ENCODE results near the gene NDUFA11. TPM values are rescaled to one million over a fixed set of nuclear protein-coding genes. Genes with fewer than 3 reads are reported as not detected.
A peak's percentile ranks its signal among the peaks of the same experiment; 100 is the strongest.

The NDUFA11 gene
- 100 to 1,000 TPM; 503 to 537 TPM for total RNA-seq
- long read RNA-seq, transcript NDUFA11-201 (4 exons, 539 nt), result major isoform, 54 of 73 reads
- long read RNA-seq, partial matches to known transcripts, result 7 of 73 reads
- long read RNA-seq, other reads (novel, unspliced or antisense), result 10 of 73 reads

DNA sequence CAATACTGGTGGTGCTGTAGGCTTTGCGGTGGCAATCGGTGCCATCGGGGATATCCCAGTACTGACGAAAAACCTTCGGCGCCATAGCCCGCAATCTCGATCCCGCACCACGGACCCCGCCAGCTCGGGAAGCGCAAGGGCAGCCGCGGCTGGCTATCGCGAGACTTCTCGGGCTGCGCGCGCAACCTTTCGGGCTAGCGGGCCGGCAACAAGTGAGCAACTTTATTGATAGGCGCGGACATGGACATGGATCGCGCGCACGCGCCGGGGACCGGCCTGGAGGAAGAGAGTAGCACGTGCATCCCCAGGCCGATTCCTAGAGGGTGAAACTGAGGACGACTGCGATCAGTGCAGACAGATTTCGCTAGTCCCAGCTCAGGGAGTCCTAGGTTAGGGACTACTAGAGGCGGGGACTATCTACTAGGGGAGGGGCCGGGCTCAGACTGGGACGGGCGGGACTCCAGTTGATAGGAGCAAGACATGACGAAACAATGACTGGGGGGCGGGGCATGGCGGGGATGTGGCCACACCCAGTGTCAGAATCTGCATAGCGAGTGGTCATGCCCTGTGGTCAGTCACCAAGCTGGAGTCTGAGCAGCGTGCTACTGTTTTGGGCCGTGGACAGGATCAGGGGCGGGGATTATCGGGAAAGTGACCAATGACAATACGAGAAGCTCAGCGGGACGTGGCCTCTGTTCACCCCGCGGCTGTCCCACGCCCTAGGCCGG, at the start of gene NDUFA11:
Gene NDUFA11 (minus strand): TSS at position 167 of the 728 bp plus-strand sequence. CDS start 82 bp downstream, at position 85.
- intact Hi-C loops (cut with DNase I), result no loop called here
- ATAC-seq (peak; percentile 75 to 84), DNase-seq (peak; percentile 99)

DNA sequence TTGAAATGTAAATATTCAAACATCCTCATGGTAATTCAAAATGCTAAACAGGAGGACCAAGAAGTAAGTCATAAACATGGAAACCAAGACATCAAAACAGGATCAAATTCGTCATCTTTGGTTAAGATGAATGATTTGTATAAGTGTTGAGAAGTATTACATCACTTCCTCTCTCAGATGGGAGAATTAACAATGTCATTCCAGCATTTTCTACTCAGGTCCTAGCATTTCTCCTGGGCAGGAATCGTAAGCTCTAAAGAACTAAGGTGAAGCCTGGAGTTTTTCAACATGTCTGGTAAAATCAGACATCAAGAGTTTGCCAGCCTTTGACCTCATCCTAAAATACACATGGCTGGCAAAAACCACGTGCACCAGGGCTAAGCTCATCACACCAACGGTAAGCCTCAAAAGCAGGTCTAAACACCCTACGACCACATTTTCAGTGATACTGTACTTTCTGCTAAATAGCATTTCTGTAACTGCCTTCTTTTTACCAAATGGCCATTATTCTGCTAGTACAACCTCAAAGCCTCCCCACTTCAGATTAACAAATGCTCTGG, 49.5 kb upstream of the NDUFA11 start:
- intact Hi-C loops (cut with DNase I), result loop anchor here in 1 of 2 donors (5.0 kb wide), 1 partner anchor 41 kb away; the partner anchor contains the start of gene CAPS
- ATAC-seq (no peak), DNase-seq (no peak)

DNA sequence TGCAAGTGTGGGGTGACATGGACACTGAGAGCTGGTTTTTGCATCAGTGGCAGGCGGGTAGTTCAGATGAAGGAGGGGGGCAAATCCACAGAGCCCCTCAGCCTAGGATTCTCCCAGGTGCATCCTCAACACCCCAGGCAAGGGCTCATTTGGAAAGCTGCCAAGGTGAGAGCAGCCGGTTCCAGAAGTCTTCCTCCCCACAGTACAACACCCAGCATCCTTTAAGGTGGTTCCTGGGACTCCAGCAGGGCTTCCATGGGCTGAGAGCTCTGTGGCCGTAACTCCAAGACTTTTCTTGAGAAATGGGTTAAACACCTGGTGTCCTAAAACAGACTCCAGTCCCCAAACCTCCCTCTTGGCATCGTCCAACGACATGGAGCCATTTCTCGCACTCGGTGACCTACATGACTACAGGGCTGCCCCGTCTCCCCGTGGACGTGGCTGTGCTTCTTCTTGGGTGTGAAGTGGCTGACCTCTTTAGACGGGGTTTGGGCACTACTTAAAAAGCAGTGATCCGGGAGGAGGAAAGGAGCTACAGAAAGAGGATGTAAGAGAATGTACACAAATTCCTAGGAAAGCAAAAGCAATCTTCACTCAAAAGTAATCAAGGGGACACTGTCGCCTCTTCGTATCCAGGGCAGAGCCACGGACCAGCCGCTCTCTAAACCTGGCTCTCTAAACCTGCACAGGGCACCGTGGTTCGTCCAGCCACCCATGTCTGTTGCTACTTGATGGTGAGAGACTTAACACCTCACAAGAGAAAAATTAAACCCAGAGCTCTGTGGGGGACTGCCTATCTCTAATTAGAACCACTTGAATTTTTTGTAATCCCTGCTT, 48.8 kb upstream of the NDUFA11 start:
- DNase-seq (no peak), ATAC-seq (no peak)
- intact Hi-C loops (cut with DNase I), result loop anchor here in 1 of 2 donors (5.0 kb wide), 1 partner anchor 40 kb away; the partner anchor contains the start of gene CAPS

DNA sequence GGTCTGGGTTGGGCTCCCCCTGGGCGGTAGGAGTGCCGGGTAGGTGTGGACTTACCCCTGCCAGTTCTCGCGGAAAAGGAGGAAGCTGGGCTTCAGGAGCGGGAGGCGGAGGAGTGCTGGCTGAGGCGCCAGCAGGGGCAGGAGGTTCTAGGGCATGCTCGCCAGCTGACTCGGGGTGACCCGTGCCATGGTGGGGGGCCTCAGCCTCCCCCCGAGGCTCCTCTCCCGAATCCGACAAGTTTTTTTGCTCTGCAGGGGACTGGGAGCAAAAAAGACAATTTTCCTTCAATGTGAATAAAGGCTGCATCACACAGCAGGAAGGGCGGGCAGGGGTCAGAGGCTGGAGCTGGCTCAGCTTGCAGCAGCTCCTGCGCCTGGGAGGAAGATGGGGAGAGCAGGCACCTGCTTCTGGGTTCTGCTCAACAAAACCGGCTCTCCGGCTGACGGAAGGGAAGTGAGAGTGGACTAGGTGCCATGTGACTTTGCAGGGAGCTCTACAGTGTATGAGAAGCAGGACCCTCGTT, 47.8 kb upstream of the NDUFA11 start:
- peak; percentile 36 for DNase-seq
- intact Hi-C loops (cut with DNase I), result loop anchor here in 1 of 2 donors (5.0 kb wide), 1 partner anchor 39 kb away; the partner anchor contains the start of gene CAPS
- ATAC-seq, result peak in 1 of 2 donors; percentile 25

DNA sequence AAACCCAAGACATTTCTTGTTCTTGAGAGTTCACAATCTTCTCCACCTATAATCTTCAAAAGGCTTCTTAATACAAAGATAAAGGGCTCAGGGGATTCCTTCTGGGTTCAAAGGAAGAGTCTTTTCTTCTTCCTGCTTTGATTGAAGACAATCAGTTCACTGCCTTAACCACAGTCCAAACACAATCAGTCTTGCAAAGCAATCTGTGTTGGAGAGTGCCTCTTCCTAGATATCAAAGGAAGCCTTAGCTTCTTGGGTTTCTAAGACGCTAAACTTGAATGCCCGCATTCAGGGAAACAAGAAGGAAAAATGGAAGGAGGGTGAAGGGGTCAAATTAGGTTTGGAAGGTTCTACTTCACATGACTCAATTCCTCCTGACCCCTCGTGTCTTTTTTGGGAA, 47.2 kb upstream of the NDUFA11 start:
- ATAC-seq, result no peak
- intact Hi-C loops (cut with DNase I), result loop anchor here in 1 of 2 donors (5.0 kb wide), 1 partner anchor 38 kb away; the partner anchor contains the start of gene CAPS

DNA sequence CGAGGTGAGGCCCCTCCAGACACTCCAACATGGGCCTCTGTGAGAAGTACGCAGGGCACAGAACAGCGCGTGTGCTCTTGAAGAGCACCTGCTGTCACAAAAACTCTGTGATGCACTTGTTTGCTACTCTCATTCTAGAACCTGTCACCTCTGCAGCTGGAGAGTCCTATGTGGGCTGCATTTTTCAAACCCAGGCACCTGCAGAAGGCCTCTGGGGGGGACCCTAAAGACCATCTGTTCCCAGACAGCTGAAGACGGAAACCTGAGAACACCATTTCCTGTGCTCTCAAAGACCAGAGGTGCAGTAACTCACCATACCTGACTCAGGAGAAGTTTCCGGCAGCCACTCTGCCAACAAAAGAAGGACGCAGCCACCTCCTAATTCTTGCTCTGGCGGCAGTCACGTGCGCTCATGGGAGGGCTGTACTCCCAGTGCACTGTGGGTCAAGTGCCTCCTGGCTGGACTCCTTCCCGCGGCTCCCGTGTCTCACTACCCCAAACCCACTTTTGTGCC, 46.3 kb upstream of the NDUFA11 start:
- ATAC-seq, result peak in 1 of 2 donors; percentile 8
- intact Hi-C loops (cut with DNase I), result loop anchor here in 1 of 2 donors (5.0 kb wide), 1 partner anchor 38 kb away; the partner anchor contains the start of gene CAPS
- DNase-seq, result peak; percentile 38

More for the DNA sequence above, 47.2 kb upstream of the NDUFA11 start:
- no peak for DNase-seq

DNA sequence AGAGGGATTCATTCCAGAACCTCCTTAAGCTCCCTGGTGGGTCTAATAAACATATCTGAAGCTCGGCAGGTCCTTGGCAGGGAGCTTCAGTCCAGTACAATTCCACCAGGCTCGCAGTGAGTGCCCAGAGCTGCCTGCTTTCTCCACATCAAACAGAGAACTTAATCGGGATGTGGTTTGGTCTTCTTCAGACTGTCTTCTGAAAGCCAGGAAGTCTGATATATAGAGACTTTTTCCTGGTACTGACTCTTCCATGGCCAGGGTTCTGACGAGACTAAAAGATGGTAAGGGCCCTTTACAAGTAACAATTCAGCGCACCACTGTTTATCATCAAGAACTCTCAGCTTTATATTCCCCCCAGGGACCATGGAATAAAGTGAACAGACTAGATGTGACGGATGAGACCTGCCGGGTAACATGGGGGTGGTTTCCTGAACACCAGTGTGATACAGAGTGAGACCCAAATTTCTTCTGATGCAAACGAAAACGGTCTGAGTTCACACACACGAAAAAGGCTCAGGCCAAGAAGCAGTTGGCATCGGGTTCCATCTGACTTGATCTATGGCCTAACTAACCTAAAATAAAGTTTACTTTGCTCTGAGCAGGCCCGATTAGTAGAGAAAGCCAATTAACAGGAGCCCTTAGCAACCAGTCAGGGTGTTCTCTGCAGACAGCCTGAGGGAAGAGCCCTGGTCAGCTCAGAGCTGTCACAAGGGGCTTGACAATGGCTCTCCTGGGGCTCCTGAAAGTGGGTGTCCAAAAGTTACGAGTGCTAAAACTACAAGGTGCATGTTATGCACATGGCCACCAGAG, 45.4 kb upstream of the NDUFA11 start:
- intact Hi-C loops (cut with DNase I), result no loop called here
- ATAC-seq, result no peak
- DNase-seq, result no peak

DNA sequence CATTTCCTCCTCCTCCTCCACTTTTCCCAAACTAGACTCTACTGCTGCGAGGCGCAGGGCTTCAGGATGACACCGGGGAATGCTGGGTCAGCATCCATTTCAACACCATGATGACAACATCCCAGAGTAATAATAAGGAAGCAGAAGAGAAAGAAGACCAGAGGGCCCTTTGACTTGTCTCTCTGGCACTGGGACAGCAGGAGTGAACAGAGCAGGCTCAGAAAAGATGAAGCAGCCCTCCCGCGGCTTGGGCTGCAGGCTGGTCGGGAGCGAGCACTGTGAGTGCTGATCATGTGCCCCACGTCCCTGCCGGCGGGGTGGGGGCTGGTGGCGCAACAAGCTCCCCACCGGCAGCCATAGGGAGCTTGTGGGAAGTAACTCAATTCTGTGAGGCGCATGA, 43.8 kb upstream of the NDUFA11 start:
- intact Hi-C loops (cut with DNase I), result no loop called here
- ATAC-seq (peak; percentile 60 to 71), DNase-seq (peak; percentile 75)

DNA sequence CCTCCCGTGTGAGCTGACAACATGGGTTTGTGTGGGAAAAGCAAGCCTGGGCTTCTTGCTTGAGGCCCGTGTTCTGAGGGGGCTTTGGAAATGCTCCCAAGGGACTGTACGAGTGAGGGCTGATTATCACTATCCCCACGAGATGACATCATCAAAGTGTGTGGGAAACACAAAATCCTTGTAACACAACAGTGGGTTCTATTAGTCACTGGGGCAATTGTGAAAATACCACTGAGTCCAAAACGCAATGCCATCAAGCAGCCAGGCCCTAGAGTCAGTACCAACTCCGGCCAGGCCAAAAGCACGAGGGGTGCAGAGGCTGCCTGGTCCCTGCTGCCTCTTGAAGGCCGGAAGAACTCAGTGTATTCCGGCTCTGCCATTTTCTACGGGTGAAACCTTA, 40.0 kb upstream of the NDUFA11 start:
- ATAC-seq (no peak), DNase-seq (no peak)
- intact Hi-C loops (cut with DNase I), result no loop called here

DNA sequence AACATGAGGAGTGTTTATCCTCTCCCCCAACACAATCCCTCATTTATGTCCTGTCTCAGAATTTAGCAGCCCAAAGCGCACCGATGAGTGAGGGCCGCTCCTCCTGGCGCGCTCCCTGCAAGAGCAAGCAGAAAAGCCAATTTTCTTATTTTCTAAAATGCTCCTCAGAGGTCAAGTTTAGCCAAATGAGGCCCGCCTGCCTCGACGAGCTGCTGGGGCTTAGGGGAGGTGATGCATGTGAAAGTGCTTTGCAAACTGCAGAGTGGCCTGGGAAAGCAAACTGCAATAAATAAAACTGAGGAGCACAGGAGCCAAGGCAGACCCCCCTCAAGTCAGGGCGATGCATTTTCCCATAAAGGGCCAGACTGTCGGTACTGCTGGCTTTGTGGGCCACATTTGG, 39.5 kb upstream of the NDUFA11 start:
- ATAC-seq (no peak), DNase-seq (no peak)
- intact Hi-C loops (cut with DNase I), result no loop called here

DNA sequence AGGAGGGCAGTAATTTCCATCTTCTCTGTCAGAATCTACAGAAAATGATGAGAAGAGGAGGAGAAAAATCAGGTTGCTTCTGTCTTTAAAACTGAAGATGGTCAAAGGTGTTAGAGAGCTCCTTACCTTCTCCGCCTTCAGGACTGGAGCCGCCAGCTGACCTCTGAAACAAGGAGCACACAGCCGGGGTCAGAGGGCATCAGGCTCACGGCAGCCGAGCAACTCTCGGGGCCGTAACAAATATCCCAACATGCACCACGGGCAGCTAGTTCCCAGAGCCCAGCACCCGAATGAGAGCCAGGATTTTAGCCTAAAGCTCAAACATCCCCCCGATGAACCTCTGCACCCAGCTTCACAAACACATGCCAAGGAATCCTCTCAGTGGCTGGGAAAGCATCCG, 38.1 kb upstream of the NDUFA11 start:
- ATAC-seq (no peak), DNase-seq (no peak)
- intact Hi-C loops (cut with DNase I), result no loop called here

DNA sequence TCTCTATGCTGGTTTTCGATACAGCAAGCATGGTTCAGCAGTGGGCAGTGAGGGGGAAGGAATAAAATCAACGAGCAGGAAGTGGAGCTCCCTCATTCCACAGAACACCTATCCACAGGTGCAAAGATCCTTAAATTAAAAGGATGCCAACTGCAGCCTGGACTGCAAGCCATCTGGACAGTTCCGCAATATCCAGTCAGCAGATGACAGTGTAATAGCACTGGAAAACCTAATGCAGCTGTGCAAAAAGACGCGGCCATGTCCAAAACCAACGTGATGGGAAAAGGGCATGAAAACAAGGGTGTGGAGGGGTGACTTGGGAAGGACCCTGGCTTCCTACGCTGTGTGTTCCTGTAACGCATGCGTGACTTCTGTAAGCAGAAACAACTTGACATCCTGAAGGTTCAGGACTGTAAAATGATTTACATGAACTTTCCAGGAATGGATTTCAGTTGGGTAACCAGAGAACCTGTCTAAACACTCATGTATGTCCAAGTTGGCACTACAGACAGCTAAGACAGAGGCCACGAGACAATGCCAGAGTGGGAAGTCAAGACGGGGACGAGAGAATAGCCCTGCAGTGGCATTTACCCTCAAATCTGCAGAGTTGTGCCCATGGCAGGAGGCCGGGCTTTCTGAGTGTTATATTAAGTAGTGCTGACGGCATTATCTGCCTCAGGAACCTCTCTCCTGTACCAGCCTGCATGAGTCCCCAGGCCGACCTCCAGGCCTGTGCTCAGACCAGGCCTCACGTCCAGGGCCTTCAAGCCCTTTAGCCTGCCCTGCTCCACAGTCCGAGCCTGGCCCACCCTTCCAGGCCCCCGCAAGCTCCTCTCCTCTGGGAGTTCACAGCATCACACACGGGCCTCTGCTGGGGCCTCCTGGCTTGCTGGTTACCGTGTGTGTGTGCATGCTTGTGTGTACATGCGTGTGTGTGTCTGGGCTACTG, 36.9 kb upstream of the NDUFA11 start:
- intact Hi-C loops (cut with DNase I), result no loop called here
- ATAC-seq (no peak), DNase-seq (no peak)

DNA sequence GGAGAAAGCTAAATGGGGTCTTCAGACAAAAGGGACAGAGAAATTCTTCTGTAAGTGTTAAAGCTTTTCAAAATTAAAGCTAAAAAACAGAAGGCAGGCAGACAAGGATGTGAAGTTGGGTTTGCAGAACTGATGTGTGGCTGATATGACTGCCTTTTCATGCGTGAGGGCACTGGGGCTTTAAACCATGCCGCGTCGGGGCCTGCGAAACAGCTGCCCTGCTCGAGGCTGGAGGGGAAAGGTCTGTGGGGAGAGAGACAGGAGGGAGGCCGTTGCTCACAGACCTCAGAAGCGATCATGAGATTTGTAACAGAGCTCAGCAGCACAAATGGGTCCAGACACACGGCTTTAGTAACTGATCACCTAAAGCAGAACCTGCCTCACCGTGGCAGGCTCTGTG, 34.0 kb upstream of the NDUFA11 start:
- intact Hi-C loops (cut with DNase I), result no loop called here
- ATAC-seq, result no peak
- DNase-seq, result no peak

DNA sequence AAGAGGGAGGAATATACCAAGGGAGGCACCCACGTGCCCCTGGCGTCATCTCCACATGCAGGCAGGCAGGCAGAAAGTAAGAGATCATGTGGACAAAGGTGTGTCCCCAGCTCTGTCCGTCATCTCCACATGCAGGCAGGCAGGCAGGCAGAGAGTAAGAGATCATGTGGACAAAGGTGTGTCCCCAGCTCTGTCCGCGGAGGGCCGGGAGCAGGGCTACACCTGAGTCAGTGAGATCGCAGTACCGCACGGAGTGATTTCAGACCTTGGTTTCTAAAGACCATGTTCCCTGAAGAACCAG, 32.7 kb upstream of the NDUFA11 start:
- intact Hi-C loops (cut with DNase I), result no loop called here
- ATAC-seq (no peak), DNase-seq (no peak)

DNA sequence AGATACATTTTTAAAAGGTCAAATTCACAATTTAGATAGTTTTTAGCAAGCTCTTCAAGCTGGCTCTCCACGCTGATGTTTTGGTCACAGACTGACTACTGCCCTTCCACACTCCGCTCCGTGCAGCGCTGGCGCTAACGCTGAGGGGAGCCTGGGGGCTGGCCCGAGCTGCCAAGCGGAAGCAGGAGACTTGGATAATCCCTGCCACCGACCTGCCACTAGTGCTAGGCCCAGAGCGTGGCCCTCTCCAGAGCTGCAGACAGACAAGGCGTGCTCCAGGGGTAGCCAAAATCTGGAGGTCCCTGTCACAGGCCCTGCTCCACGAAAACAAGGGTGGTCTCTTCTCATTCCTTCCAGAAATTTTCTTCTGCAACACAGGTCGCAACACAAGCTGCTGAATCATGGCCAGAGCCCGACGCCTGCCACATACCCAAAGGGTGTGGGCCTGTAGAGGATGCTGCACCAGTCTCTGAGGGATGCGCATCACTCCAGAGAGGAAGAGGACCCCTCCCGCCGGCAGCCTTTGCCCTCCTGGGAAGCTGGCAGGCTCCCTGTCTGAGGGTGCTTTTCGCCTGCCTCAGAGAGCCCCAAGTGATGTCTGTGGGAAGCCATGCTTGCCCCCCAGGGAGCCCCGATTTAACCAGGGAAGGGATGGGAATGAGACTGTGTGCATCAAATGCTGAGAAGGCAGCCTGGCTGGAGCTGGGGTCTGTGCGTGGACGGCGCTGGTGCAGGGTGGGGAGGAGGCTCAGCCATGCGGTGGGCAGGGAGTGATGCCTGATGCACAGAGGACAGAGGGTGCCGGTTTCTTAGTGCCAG, 32.1 kb upstream of the NDUFA11 start:
- ATAC-seq (peak; percentile 21 to 47), DNase-seq (no peak)
- intact Hi-C loops (cut with DNase I), result no loop called here

DNA sequence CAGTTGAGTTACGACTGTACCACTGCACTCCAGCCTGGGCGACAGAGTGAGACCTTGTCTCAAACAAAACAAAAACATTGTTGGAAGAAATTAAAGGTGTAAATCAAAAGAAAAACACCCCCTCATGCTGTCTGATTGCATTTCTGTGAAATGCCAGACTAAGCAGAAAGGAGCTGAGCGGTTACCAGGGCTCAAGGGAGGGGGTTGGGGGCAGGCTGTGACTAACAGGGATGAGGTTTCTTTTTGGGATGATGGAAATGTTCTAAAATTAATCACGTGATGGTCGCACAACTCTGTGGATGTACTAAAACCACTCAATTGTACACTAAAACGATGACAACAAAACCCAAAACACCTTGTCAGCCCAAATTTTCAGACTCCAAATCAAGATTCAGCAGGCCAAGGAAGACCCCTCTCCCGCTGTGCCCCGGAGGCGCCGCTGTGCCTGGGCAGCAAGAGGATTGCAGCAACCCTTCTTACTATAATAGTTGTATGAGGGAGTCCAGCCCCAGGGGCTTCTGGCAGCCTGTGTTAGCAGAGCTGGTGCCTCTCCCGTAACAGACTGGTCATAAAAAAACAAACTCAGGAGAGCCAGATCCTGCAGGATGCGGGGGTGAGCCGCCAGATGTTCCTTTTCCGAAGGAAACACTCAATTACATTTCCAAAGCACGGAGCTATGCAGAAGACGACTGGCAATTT, 31.3 kb upstream of the NDUFA11 start:
- ATAC-seq (peak; percentile 55 to 62), DNase-seq (peak; percentile 57)
- intact Hi-C loops (cut with DNase I), result no loop called here
